Measurements from ENCODE around the gene PPCDC. TPM values are rescaled to one million over a fixed set of nuclear protein-coding genes. Genes with fewer than 3 reads are reported as not detected.

PPCDC gene
- total RNA-seq, 6 donors from 2014 or later: 8.2 to 21.0 (median 12.6) TPM

DNA sequence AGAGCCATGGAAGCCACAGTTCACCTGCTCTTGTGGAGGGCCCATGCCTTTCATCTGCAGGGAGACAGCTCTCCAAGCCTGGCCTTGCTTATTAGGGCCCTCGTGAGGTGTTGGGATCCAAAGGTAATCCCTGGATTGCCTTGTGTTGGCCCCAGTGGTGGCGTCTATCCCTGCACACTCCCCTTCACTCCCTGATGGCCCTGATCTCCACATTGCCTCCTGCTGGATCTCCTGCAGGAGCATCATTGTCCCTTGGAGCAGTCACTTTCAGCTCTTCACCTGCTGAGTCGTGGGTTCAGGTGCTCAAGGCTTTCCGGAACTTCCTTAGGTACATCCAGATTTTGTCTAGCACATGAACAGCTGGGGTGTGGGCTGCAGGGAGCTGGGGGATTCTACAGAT is 7.0 kb downstream of the PPCDC start:
- Histone ChIP-seq H3K4me1 (peaks cover 30 to 56% (median 49%) of the 10 kb centered on the region in 4 donors), H3K36me3 (peaks cover 0 to 2% (median 0%) of the 10 kb centered on the region in 4 donors), H3K4me3 (no peak overlapping the region), H3K9me3 (no peaks in the 10 kb centered on the region), H3K27ac (peak overlapping the region; percentile 70 to 87 (median 86)), H3K27me3 (no peaks in the 10 kb centered on the region)
- DNase-seq (no peak), ATAC-seq (ENCODE audit: low FRiP score in 2 of 2) (no peak)
- TF ChIP-seq POLR2A (IDR thresholded peaks at IDR 0.05) (no peak), POLR2AphosphoS5 (IDR thresholded peaks at IDR 0.05) (no peak)
- TF ChIP-seq, protein P1, sequence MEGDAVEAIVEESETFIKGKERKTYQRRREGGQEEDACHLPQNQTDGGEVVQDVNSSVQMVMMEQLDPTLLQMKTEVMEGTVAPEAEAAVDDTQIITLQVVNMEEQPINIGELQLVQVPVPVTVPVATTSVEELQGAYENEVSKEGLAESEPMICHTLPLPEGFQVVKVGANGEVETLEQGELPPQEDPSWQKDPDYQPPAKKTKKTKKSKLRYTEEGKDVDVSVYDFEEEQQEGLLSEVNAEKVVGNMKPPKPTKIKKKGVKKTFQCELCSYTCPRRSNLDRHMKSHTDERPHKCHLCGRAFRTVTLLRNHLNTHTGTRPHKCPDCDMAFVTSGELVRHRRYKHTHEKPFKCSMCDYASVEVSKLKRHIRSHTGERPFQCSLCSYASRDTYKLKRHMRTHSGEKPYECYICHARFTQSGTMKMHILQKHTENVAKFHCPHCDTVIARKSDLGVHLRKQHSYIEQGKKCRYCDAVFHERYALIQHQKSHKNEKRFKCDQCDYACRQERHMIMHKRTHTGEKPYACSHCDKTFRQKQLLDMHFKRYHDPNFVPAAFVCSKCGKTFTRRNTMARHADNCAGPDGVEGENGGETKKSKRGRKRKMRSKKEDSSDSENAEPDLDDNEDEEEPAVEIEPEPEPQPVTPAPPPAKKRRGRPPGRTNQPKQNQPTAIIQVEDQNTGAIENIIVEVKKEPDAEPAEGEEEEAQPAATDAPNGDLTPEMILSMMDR (IDR thresholded peaks at IDR 0.05): no peak
- 84 to 89% methylated on average over 4 of the region's 4 CpGs for WGBS, 2 donors

DNA sequence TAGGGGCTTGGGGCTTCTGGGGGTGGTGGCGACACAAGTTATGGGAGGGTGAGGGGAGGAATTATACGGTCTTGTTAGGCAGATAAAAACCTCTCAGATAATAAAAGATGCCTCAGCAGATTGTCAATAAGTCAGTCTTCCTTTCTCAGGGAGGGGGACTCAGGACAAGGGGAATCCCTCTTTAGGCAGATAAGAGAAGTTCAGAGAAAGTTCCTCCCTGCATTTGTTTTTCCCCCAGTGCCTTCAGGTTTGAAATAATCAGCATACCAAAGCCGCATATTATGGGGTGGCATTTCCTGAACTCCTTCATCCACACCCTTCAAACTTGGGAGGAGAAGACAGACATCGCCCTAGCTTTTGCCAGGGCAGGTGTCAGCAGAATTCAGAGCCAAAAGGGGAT is 8.5 kb downstream of the PPCDC start:
- WGBS, 2 donors: 31 to 52% methylated on average over 4 of the region's 4 CpGs
- H3K27me3 ChIP-seq: no peaks in the 10 kb centered on the region
- DNase-seq (no peak), ATAC-seq (ENCODE audit: low FRiP score in 2 of 2) (no peak)
- peaks cover 0 to 2% (median 0%) of the 10 kb centered on the region in 4 donors for H3K36me3 ChIP-seq
- no peak overlapping the region for H3K4me3 ChIP-seq
- TF ChIP-seq POLR2A (IDR thresholded peaks at IDR 0.05) (no peak), EP300 (IDR thresholded peaks at IDR 0.05) (no peak), POLR2AphosphoS5 (IDR thresholded peaks at IDR 0.05) (no peak)
- TF ChIP-seq, protein P1 (IDR thresholded peaks at IDR 0.05): no peak
- H3K4me1 ChIP-seq: peaks cover 38 to 51% (median 47%) of the 10 kb centered on the region in 4 donors
- peak overlapping the region; percentile 25 to 87 (median 62) for H3K27ac ChIP-seq
- H3K9me3 ChIP-seq: no peaks in the 10 kb centered on the region

- TF ChIP-seq POLR2A (IDR thresholded peaks at IDR 0.05) (no peak), EP300 (IDR thresholded peaks at IDR 0.05) (no peak), POLR2AphosphoS5 (IDR thresholded peaks at IDR 0.05) (no peak)
- TF ChIP-seq, protein P1 (IDR thresholded peaks at IDR 0.05): no peak
- Histone ChIP-seq H3K9me3 (no peaks in the 10 kb centered on the region), H3K27me3 (no peaks in the 10 kb centered on the region), H3K4me3 (no peak overlapping the region), H3K27ac (peak overlapping the region; percentile 25 to 87 (median 62)), H3K4me1 (peaks cover 38 to 51% (median 47%) of the 10 kb centered on the region in 4 donors), H3K36me3 (peaks cover 0 to 2% (median 0%) of the 10 kb centered on the region in 4 donors)
- no peak for ATAC-seq (ENCODE audit: low FRiP score in 2 of 2)
- 57 to 64% methylated on average over 2 of the region's 2 CpGs for WGBS, 2 donors
- DNase-seq: no peak
These were observed 9.0 kb downstream of the PPCDC start for GRCh38 chr15:75032395-75032794.

GRCh38 chr15:75033809-75034208 is 10.4 kb downstream of the PPCDC start:
- H3K27me3 ChIP-seq: no peaks in the 10 kb centered on the region
- H3K9me3 ChIP-seq: no peaks in the 10 kb centered on the region
- DNase-seq (no peak), ATAC-seq (ENCODE audit: low FRiP score in 2 of 2) (no peak)
- WGBS, 2 donors: 87 to 97% methylated on average over 5 to 6 of the region's 6 CpGs
- H3K4me1 ChIP-seq: peaks cover 38 to 52% (median 43%) of the 10 kb centered on the region in 4 donors
- H3K4me3 ChIP-seq: no peak overlapping the region
- peaks cover 0 to 2% (median 0%) of the 10 kb centered on the region in 4 donors for H3K36me3 ChIP-seq
- no peak overlapping the region for H3K27ac ChIP-seq
- TF ChIP-seq, protein P1 (IDR thresholded peaks at IDR 0.05): no peak
- TF ChIP-seq POLR2AphosphoS5 (IDR thresholded peaks at IDR 0.05) (no peak), POLR2A (IDR thresholded peaks at IDR 0.05) (no peak)

GRCh38 chr15:75034615-75035014 is 11.2 kb downstream of the PPCDC start:
- H3K4me3 ChIP-seq: no peak overlapping the region
- WGBS, 2 donors: 88 to 90% methylated on average over 7 to 8 of the region's 8 CpGs
- ATAC-seq (ENCODE audit: low FRiP score in 2 of 2) (peak in 1 of 2 donors; percentile 16), DNase-seq (peak in 1 of 2 donors; percentile 45)
- peaks cover 0 to 2% (median 0%) of the 10 kb centered on the region in 4 donors for H3K36me3 ChIP-seq
- peaks cover 30 to 44% (median 41%) of the 10 kb centered on the region in 4 donors for H3K4me1 ChIP-seq
- H3K27ac ChIP-seq: no peak overlapping the region
- no peaks in the 10 kb centered on the region for H3K27me3 ChIP-seq
- no peaks in the 10 kb centered on the region for H3K9me3 ChIP-seq
- TF ChIP-seq, protein P1 (IDR thresholded peaks at IDR 0.05): no peak
- no peak for TF ChIP-seq POLR2A (IDR thresholded peaks at IDR 0.05)
- TF ChIP-seq EP300 (IDR thresholded peaks at IDR 0.05): no peak
- no peak for TF ChIP-seq POLR2AphosphoS5 (IDR thresholded peaks at IDR 0.05)

Data from upper lobe of left lung (tissue), 6 donors.